Mesenchymal stem cell (in vitro differentiated cells and primary cell): Measurements from ENCODE around the gene SYT9.

Experiments
- DNase-seq: peaks from one replicate; pipeline ENCODE4 v3.0.0-alpha.2; 2013
- H2AFZ ChIP-seq: one replicate; pipeline ENCODE4 v1.6.1; 2013; ENCODE audit warnings: low read depth, mild to moderate bottlenecking, control low read depth, inconsistent platforms, low read length, moderate library complexity
- H2AK5ac ChIP-seq: 2 replicates; pipeline ENCODE4 v1.6.1; 2013; ENCODE audit warnings: low read length, moderate library complexity, mild to moderate bottlenecking, inconsistent platforms; ENCODE audit not compliant: severe bottlenecking
- H2BK120ac ChIP-seq: one replicate; pipeline ENCODE4 v1.6.1; 2013; ENCODE audit warnings: low read depth, mild to moderate bottlenecking, inconsistent platforms, low read length, moderate library complexity
- H2BK12ac ChIP-seq, 2 experiments: one replicate each; pipeline ENCODE4 v1.6.1; 2013; ENCODE audit warnings: inconsistent platforms in 2 of 2, low read length in 2 of 2, mild to moderate bottlenecking in 2 of 2, moderate library complexity in 2 of 2, control low read depth in 1 of 2
- H2BK15ac ChIP-seq: one replicate; pipeline ENCODE4 v1.6.1; 2013; ENCODE audit warnings: mild to moderate bottlenecking, low read depth, inconsistent platforms; ENCODE audit not compliant: poor library complexity, severe bottlenecking
- H2BK5ac ChIP-seq: 2 replicates; pipeline ENCODE4 v1.6.1; 2013; ENCODE audit warnings: low read depth, mild to moderate bottlenecking, low read length, control low read depth, inconsistent platforms; ENCODE audit not compliant: poor library complexity, severe bottlenecking
- H3K14ac ChIP-seq, 2 experiments: one replicate each; pipeline ENCODE4 v1.6.1; 2013; ENCODE audit warnings: inconsistent platforms in 2 of 2, low read length in 2 of 2, control low read depth in 1 of 2, mild to moderate bottlenecking in 1 of 2, moderate library complexity in 1 of 2
- H3K18ac ChIP-seq, 2 experiments: one replicate each; pipeline ENCODE4 v1.6.1; 2013; ENCODE audit warnings: inconsistent platforms in 2 of 2, low read length in 2 of 2, control low read depth in 1 of 2, low read depth in 1 of 2, mild to moderate bottlenecking in 1 of 2
- H3K23ac ChIP-seq, 2 experiments: one replicate each; pipeline ENCODE4 v1.6.1; 2013; ENCODE audit warnings: inconsistent platforms in 2 of 2, low read length in 2 of 2, mild to moderate bottlenecking in 2 of 2, moderate library complexity in 2 of 2, control low read depth in 1 of 2
- H3K27ac ChIP-seq: 2 replicates; pipeline ENCODE4 v1.5.1; 2013; ENCODE audit warnings: mild to moderate bottlenecking, moderate library complexity, low read length, control low read depth, inconsistent platforms; ENCODE audit not compliant: poor library complexity, severe bottlenecking
- H3K27me3 ChIP-seq, 2 experiments: 2 replicates each; pipeline versions ENCODE4 v1.6.1 to v1.7.0; 2013; ENCODE audit warnings: low read length in 2 of 2, mild to moderate bottlenecking in 2 of 2, moderate library complexity in 2 of 2, control low read depth in 1 of 2, inconsistent platforms in 1 of 2; ENCODE audit not compliant: control insufficient read depth in 1 of 2, insufficient read depth in 1 of 2
- H3K36me3 ChIP-seq, 2 experiments: 2 replicates each; pipeline versions ENCODE4 v1.6.1 to v1.7.0; 2013; ENCODE audit warnings: low read length in 2 of 2, control low read depth in 1 of 2, inconsistent platforms in 1 of 2, low read depth in 1 of 2, mild to moderate bottlenecking in 1 of 2; ENCODE audit not compliant: insufficient read depth in 2 of 2, control insufficient read depth in 1 of 2
- H3K4ac ChIP-seq, 2 experiments: one replicate each; pipeline ENCODE4 v1.6.1; 2013; ENCODE audit warnings: inconsistent platforms in 2 of 2, low read length in 2 of 2, mild to moderate bottlenecking in 2 of 2, moderate library complexity in 2 of 2, control low read depth in 1 of 2, low read depth in 1 of 2
- H3K4me1 ChIP-seq: 2 replicates; pipeline ENCODE4 v1.6.1; 2013; ENCODE audit warnings: low read depth, low read length, control low read depth; ENCODE audit not compliant: control insufficient read depth, insufficient read depth
- H3K4me2 ChIP-seq: 2 replicates; pipeline ENCODE4 v1.6.1; 2013; ENCODE audit warnings: low read length, mild to moderate bottlenecking, inconsistent platforms; ENCODE audit not compliant: poor library complexity, severe bottlenecking
- H3K4me3 ChIP-seq, 2 experiments: 2 replicates each; pipeline versions ENCODE4 v1.5.1 to v1.7.0; 2013; ENCODE audit warnings: low read length in 2 of 2, mild to moderate bottlenecking in 2 of 2, control low read depth in 1 of 2, low read depth in 1 of 2; ENCODE audit not compliant: insufficient read depth in 1 of 2
- H3K79me1 ChIP-seq: replicated peaks from 2 replicates; pipeline ENCODE4 v1.6.1; 2013; ENCODE audit warnings: mild to moderate bottlenecking, control low read depth, low read length, inconsistent platforms; ENCODE audit not compliant: poor library complexity, severe bottlenecking
- H3K9ac ChIP-seq: 2 replicates; pipeline ENCODE4 v1.7.0; 2013; ENCODE audit warnings: mild to moderate bottlenecking, low read length, moderate library complexity
- H3K9me3 ChIP-seq: 2 replicates; pipeline ENCODE4 v1.7.0; 2013; ENCODE audit warnings: mild to moderate bottlenecking, low read length; ENCODE audit not compliant: control insufficient read depth
- H4K8ac ChIP-seq: one replicate; pipeline ENCODE4 v1.6.1; 2013; ENCODE audit warnings: inconsistent platforms, mild to moderate bottlenecking, low read length, moderate library complexity
- H4K91ac ChIP-seq: one replicate; pipeline ENCODE4 v1.6.1; 2013; ENCODE audit warnings: mild to moderate bottlenecking, low read length, inconsistent platforms
- WGBS: methylation state at CpG from one replicate; pipeline ENCODE4 v1.1.7; 2013; ENCODE audit warnings: mixed read lengths; 5-methylcytosine and 5-hydroxymethylcytosine counted together

SYT9 gene

DNA sequence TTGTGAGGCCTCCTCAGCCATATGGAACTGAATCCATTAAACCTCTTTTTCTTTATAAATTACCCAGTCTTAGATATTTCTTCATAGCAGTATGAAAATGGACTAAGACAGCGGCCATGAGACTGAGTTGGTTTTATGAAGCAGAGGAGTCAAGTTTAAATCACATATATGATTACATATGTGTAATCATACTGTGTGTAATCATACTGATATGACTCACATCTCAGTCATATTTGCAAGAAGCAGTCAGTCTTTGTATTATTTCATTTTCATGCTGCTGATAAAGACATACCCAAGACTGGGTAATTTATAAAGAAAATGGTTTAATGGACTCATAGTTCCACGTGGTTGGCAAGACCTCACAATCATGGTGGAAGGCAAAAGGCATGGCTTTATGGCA, 89.8 kb downstream of the SYT9 start:
- H3K4me3 ChIP-seq: no peak overlapping the region
- 10% methylated on average over 1 of the region's 2 CpGs for WGBS

GRCh38 chr11:7347611-7348431, 96.1 kb downstream of the SYT9 start:
- peaks cover 0 to 15% of the 10 kb centered on the region in 2 experiments for H3K27me3 ChIP-seq
- H2BK120ac ChIP-seq: no peak overlapping the region
- H2AFZ ChIP-seq: no peak overlapping the region

More for the DNA sequence above, 89.8 kb downstream of the SYT9 start:
- DNase-seq: no peak
- H4K91ac ChIP-seq: no peak overlapping the region
- H2BK120ac ChIP-seq: no peak overlapping the region
- H3K9me3 ChIP-seq: peaks cover 11% of the 10 kb centered on the region
- H3K79me1 ChIP-seq: no peaks in the 10 kb centered on the region
- peaks cover 0 to under 1% of the 10 kb centered on the region in 2 experiments for H3K27me3 ChIP-seq
- no peak overlapping the region for H2BK15ac ChIP-seq
- H2BK5ac ChIP-seq: no peak overlapping the region
- H2AK5ac ChIP-seq: no peak overlapping the region
- no peak overlapping the region for H3K9ac ChIP-seq
- no peak overlapping the region for H3K23ac ChIP-seq
- H3K18ac ChIP-seq: no peak overlapping the region
- H3K4me2 ChIP-seq: no peak overlapping the region
- no peaks in the 10 kb centered on the region for H3K4me1 ChIP-seq
- H2BK12ac ChIP-seq: no peak overlapping the region
- no peak overlapping the region for H4K8ac ChIP-seq
- no peak overlapping the region for H3K14ac ChIP-seq
- no peaks in the 10 kb centered on the region for H3K36me3 ChIP-seq
- no peak overlapping the region for H3K4ac ChIP-seq
- no peak overlapping the region for H3K27ac ChIP-seq
- no peak overlapping the region for H2AFZ ChIP-seq

GRCh38 chr11:7348432-7349304, 97.0 kb downstream of the SYT9 start:
- no peaks in the 10 kb centered on the region for H3K79me1 ChIP-seq
- peak; percentile 5 for DNase-seq
- no peak overlapping the region for H2AFZ ChIP-seq
- H3K9me3 ChIP-seq: no peaks in the 10 kb centered on the region
- no peaks in the 10 kb centered on the region for H3K36me3 ChIP-seq
- no peak overlapping the region for H3K23ac ChIP-seq
- no peak overlapping the region for H2AK5ac ChIP-seq
- no peak overlapping the region for H3K4me3 ChIP-seq
- no peak overlapping the region for H2BK5ac ChIP-seq
- H3K4me1 ChIP-seq: no peaks in the 10 kb centered on the region
- WGBS: 23% methylated on average over 7 of the region's 8 CpGs
- H4K91ac ChIP-seq: no peak overlapping the region
- no peak overlapping the region for H3K4ac ChIP-seq
- H2BK12ac ChIP-seq: no peak overlapping the region
- peaks cover 0 to 19% of the 10 kb centered on the region in 2 experiments for H3K27me3 ChIP-seq
- H2BK15ac ChIP-seq: no peak overlapping the region
- no peak overlapping the region for H4K8ac ChIP-seq
- H3K18ac ChIP-seq: no peak overlapping the region
- no peak overlapping the region for H3K4me2 ChIP-seq
- no peak overlapping the region for H2BK120ac ChIP-seq
- H3K9ac ChIP-seq: no peak overlapping the region
- H3K14ac ChIP-seq: no peak overlapping the region
- H3K27ac ChIP-seq: no peak overlapping the region

More at GRCh38 chr11:7347611-7348431, 96.1 kb downstream of the SYT9 start:
- Histone ChIP-seq H3K14ac (no peak overlapping the region), H4K91ac (no peak overlapping the region), H3K9me3 (no peaks in the 10 kb centered on the region), H3K36me3 (no peaks in the 10 kb centered on the region), H2BK12ac (no peak overlapping the region), H3K23ac (no peak overlapping the region), H2BK5ac (no peak overlapping the region), H4K8ac (no peak overlapping the region), H2BK15ac (no peak overlapping the region), H3K79me1 (no peaks in the 10 kb centered on the region), H3K4me3 (no peak overlapping the region), H2AK5ac (no peak overlapping the region), H3K4ac (no peak overlapping the region), H3K4me2 (no peak overlapping the region), H3K18ac (no peak overlapping the region), H3K4me1 (no peaks in the 10 kb centered on the region), H3K27ac (no peak overlapping the region), H3K9ac (no peak overlapping the region)
- DNase-seq: no peak
- WGBS: 87% methylated on average over 4 of the region's 6 CpGs

GRCh38 chr11:7351228-7351627, 99.5 kb downstream of the SYT9 start:
- Histone ChIP-seq H3K4me1 (no peaks in the 10 kb centered on the region), H2BK15ac (no peak overlapping the region)

More at GRCh38 chr11:7351228-7351627, 99.5 kb downstream of the SYT9 start:
- Histone ChIP-seq H4K8ac (no peak overlapping the region), H3K14ac (no peak overlapping the region), H2BK5ac (no peak overlapping the region), H3K9me3 (no peaks in the 10 kb centered on the region), H4K91ac (no peak overlapping the region), H2AFZ (no peak overlapping the region), H3K23ac (no peak overlapping the region), H2BK120ac (no peak overlapping the region), H3K9ac (no peak overlapping the region), H3K4me2 (no peak overlapping the region), H3K4ac (no peak overlapping the region), H3K79me1 (no peaks in the 10 kb centered on the region), H3K27ac (no peak overlapping the region), H2AK5ac (no peak overlapping the region), H3K4me3 (no peak overlapping the region), H3K18ac (no peak overlapping the region), H3K27me3 (peaks cover 0 to 19% of the 10 kb centered on the region in 2 experiments), H3K36me3 (no peaks in the 10 kb centered on the region), H2BK12ac (no peak overlapping the region)
- 89% methylated on average over 5 of the region's 5 CpGs for WGBS
- DNase-seq: no peak
